ENCODE measurements around the gene EID2B.

GRCh38 chr19:39516270-39516669 is 16.4 kb downstream of the EID2B start:
- TF ChIP-seq CTCF (IDR thresholded peaks at IDR 0.05) (no peak), POLR2AphosphoS5 (IDR thresholded peaks at IDR 0.05) (no peak), POLR2A (IDR thresholded peaks at IDR 0.05) (no peak)

Measured in upper lobe of left lung (tissue), 4 donors.